OCI-LY7 (cell line): ENCODE results near the gene KCNK1.

Source experiments
- EZH2phosphoT487 ChIP-seq: fragments of 200-600 bp; sonication (generic); IDR thresholded peaks from 2 replicates; pipeline ENCODE4 v1.6.1; 2018; ENCODE audit warnings: low read depth, borderline replicate concordance, mild to moderate bottlenecking, mixed run types, antibody characterized with exemption, low read length, moderate library complexity, mixed read lengths
- TF ChIP-seq, protein P1 (sequence below): fragments of 200-600 bp; sonication (generic); conservative IDR thresholded peaks from 2 replicates; pipeline ENCODE4 v1.5.1; 2014; ENCODE audit warnings: mild to moderate bottlenecking, antibody characterized with exemption, low read length, moderate library complexity, mixed read lengths

DNA sequence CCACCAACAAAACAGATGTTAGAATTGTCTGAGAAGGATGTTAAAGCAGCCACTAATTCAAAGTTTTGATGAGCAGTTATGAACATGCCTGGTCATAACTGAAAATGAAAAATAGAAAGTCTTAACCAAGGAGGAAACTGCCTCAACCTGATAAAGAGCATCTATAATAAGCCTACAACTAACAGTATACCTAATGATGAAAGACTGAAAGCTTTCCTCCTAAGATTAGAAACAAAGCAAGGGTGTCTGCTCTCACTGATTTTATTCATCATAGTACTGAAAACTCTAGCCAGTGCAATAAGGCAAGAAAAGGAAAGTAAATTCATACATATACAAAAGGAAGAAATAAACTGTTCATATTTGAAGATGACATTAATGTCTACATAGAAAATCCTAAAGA lies 82.0 kb downstream of the KCNK1 start:
- TF ChIP-seq, protein P1, sequence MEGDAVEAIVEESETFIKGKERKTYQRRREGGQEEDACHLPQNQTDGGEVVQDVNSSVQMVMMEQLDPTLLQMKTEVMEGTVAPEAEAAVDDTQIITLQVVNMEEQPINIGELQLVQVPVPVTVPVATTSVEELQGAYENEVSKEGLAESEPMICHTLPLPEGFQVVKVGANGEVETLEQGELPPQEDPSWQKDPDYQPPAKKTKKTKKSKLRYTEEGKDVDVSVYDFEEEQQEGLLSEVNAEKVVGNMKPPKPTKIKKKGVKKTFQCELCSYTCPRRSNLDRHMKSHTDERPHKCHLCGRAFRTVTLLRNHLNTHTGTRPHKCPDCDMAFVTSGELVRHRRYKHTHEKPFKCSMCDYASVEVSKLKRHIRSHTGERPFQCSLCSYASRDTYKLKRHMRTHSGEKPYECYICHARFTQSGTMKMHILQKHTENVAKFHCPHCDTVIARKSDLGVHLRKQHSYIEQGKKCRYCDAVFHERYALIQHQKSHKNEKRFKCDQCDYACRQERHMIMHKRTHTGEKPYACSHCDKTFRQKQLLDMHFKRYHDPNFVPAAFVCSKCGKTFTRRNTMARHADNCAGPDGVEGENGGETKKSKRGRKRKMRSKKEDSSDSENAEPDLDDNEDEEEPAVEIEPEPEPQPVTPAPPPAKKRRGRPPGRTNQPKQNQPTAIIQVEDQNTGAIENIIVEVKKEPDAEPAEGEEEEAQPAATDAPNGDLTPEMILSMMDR = no peak
- no peak for TF ChIP-seq EZH2phosphoT487
